NCI-H526 (cell line): ENCODE measurements around the gene BMP8B.

Experiments
- DNase-seq, 2 experiments: peaks; one replicate each; lab custom pipeline; 2025; lab: John Stamatoyannopoulos, UW

BMP8B gene

GRCh38 chr1:39722495-39722894 is 66.2 kb downstream of the BMP8B start:
- no peak for DNase-seq

GRCh38 chr1:39721664-39722063 is 67.0 kb downstream of the BMP8B start:
- DNase-seq, result no peak

GRCh38 chr1:39720094-39720999 is 68.3 kb downstream of the BMP8B start:
- peak; percentile 78 to 86 for DNase-seq

GRCh38 chr1:39717809-39718208 is 70.9 kb downstream of the BMP8B start:
- DNase-seq, result no peak

GRCh38 chr1:39713557-39713956 is 75.1 kb downstream of the BMP8B start:
- DNase-seq, result no peak

GRCh38 chr1:39711966-39712340 is 76.7 kb downstream of the BMP8B start:
- peak in 1 of 2 experiments; percentile 21 for DNase-seq

- DNase-seq, result peak in 1 of 2 experiments; percentile 27
Measured at GRCh38 chr1:39711104-39711965, 77.3 kb downstream of the BMP8B start.

GRCh38 chr1:39707506-39707905 is 81.2 kb downstream of the BMP8B start:
- DNase-seq, result no peak
